ENCODE data around the gene DCAF4.
A peak's percentile ranks its signal among the peaks of the same experiment; 100 is the strongest.

Gene DCAF4

GRCh38 chr14:72894323-72894622 lies 32.0 kb upstream of the DCAF4 start:
- TF ChIP-seq CTCF (IDR thresholded peaks at IDR 0.05; ENCODE audit: low read depth, low read length, missing control alignments): no peak
- H3K4me3 ChIP-seq (ENCODE audit: low read depth, low read length): peak overlapping the region; percentile 85
- DNase-seq (ENCODE audit: low read depth): no peak

- TF ChIP-seq CTCF (IDR thresholded peaks at IDR 0.05; ENCODE audit: low read depth, low read length, missing control alignments): no peak
- DNase-seq (ENCODE audit: low read depth): no peak
Observed at GRCh38 chr14:72894623-72895378, 31.5 kb upstream of the DCAF4 start.

GRCh38 chr14:72898448-72898847 lies 27.8 kb upstream of the DCAF4 start:
- DNase-seq (ENCODE audit: low read depth): no peak
- no peak for TF ChIP-seq CTCF (IDR thresholded peaks at IDR 0.05; ENCODE audit: low read depth, low read length, missing control alignments)
- no peak overlapping the region for H3K4me3 ChIP-seq (ENCODE audit: low read depth, low read length)

More at GRCh38 chr14:72894623-72895378, 31.5 kb upstream of the DCAF4 start:
- H3K4me3 ChIP-seq (ENCODE audit: low read depth, low read length): peak overlapping the region; percentile 85

GRCh38 chr14:72901361-72901760 lies 24.9 kb upstream of the DCAF4 start:
- DNase-seq (ENCODE audit: low read depth): no peak
- H3K4me3 ChIP-seq (ENCODE audit: low read depth, low read length): no peak overlapping the region
- no peak for TF ChIP-seq CTCF (IDR thresholded peaks at IDR 0.05; ENCODE audit: low read depth, low read length, missing control alignments)

- no peak overlapping the region for H3K4me3 ChIP-seq (ENCODE audit: low read depth, low read length)
- TF ChIP-seq CTCF (IDR thresholded peaks at IDR 0.05; ENCODE audit: low read depth, low read length, missing control alignments): no peak
- DNase-seq (ENCODE audit: low read depth): no peak
Observed at GRCh38 chr14:72902801-72903530, 23.3 kb upstream of the DCAF4 start.

GRCh38 chr14:72903716-72904115 lies 22.5 kb upstream of the DCAF4 start:
- no peak for DNase-seq (ENCODE audit: low read depth)
- TF ChIP-seq CTCF (IDR thresholded peaks at IDR 0.05; ENCODE audit: low read depth, low read length, missing control alignments): no peak
- no peak overlapping the region for H3K4me3 ChIP-seq (ENCODE audit: low read depth, low read length)

All from GM12864 (cell line).